ENCODE measurements around the gene SLC17A2.

GRCh38 chr6:25888626-25889025 lies 41.9 kb downstream of the SLC17A2 start:
- TF ChIP-seq CTCF (IDR thresholded peaks at IDR 0.05) (no peak), POLR2A (IDR thresholded peaks at IDR 0.05) (no peak), EP300 (IDR thresholded peaks at IDR 0.05) (no peak)

All from ovary (tissue), 3 donors.